A549 (cell line): ENCODE data around the gene ARFRP1. TPM values are rescaled to one million over a fixed set of nuclear protein-coding genes. Genes with fewer than 3 reads are reported as not detected.

Experiments
- ATAC-seq, 2 experiments: fragments of 200-7000 bp in 1 of 2; fragments of >200 bp in 1 of 2; cut with Nextera tagmentation in 1 of 2; cut with Tn5 transposase in 1 of 2; 3 replicates each; pipeline versions ENCODE4 v1.8.0 to v1.9.1; 2018 to 2020; ENCODE audit warnings: mild to moderate bottlenecking in 1 of 2, moderate library complexity in 1 of 2
- CTCF ChIA-PET: fragments of 300-600 bp; sonication (Branson Sonifier 250); formaldehyde crosslinking; extraction: SDS; loops from one replicate; lab custom pipeline; 2021; ENCODE audit warnings: antibody characterized with exemption, inconsistent platforms; lab: Yijun Ruan, JAX
- POLR2A ChIA-PET: fragments of 350-600 bp; formaldehyde crosslinking; extraction: SDS; loops from one replicate; lab custom pipeline; 2021; ENCODE audit warnings: antibody characterized with exemption, inconsistent platforms; lab: Yijun Ruan, JAX
- DNase-seq, 2 experiments: peaks; one replicate each; pipeline versions ENCODE4 v3.0.0 to v3.0.0-alpha.2; 2011 to 2016; ENCODE audit warnings: low read depth in 1 of 2, low spot score in 1 of 2
- FAIRE-seq: peaks from 2 replicates; lab custom pipeline; 2011; peaks lifted over from hg19 to GRCh38; lab: Jason Lieb, UNC
- H3K27ac ChIP-seq, 2 experiments: fragments of >200 bp; sonication (Bioruptor Twin); formaldehyde crosslinking; 3 replicates each; pipeline ENCODE4 v1.5.1; 2016 to 2017
- H3K4me1 ChIP-seq: fragments of >200 bp; sonication (Bioruptor Twin); formaldehyde crosslinking; 3 replicates; pipeline ENCODE4 v1.6.1; 2016
- H3K4me2 ChIP-seq: fragments of >200 bp; sonication (Bioruptor Twin); formaldehyde crosslinking; 3 replicates; pipeline ENCODE4 v1.6.1; 2016
- H3K4me3 ChIP-seq: fragments of >200 bp; sonication (Bioruptor Twin); formaldehyde crosslinking; 3 replicates; pipeline ENCODE4 v1.5.1; 2016
- H3K9me3 ChIP-seq: fragments of >200 bp; sonication (Bioruptor Twin); formaldehyde crosslinking; 3 replicates; pipeline ENCODE4 v1.6.1; 2016
- ATOH8 ChIP-seq: fragments of 250-450 bp; sonication (Bioruptor Pico); IDR thresholded peaks from 2 replicates; pipeline ENCODE4 v1.5.0; 2020; ENCODE audit warnings: low read depth, mild to moderate bottlenecking, moderate library complexity
- BHLHE40 ChIP-seq: IDR thresholded peaks from 2 replicates; pipeline ENCODE4 v1.6.1; 2012; ENCODE audit warnings: low read depth, low read length, inconsistent platforms
- CBX2 ChIP-seq: fragments of 200-600 bp; sonication (generic); IDR thresholded peaks from 2 replicates; pipeline ENCODE4 v1.6.1; 2016; ENCODE audit warnings: low read depth, mild to moderate bottlenecking, borderline replicate concordance
- CTCF ChIP-seq: fragments of >200 bp; sonication (Bioruptor Twin); formaldehyde crosslinking; IDR thresholded peaks from 3 replicates; pipeline ENCODE4 v1.5.1; 2016
- E2F6 ChIP-seq: IDR thresholded peaks from 2 replicates; pipeline ENCODE4 v1.6.1; 2012; ENCODE audit warnings: low read depth, borderline replicate concordance
- GATA3 ChIP-seq: IDR thresholded peaks from 2 replicates; pipeline ENCODE4 v1.6.1; 2012; ENCODE audit warnings: borderline replicate concordance
- HDAC2 ChIP-seq: fragments of 200-600 bp; sonication (generic); IDR thresholded peaks from 2 replicates; pipeline ENCODE4 v1.6.1; 2016
- HEYL ChIP-seq: fragments of 250-450 bp; sonication (Bioruptor Pico); IDR thresholded peaks from 2 replicates; pipeline ENCODE4 v1.8.0; 2021; ENCODE audit warnings: mild to moderate bottlenecking, moderate library complexity
- HOXA7 ChIP-seq: fragments of 250-450 bp; sonication (Bioruptor Pico); IDR thresholded peaks from 2 replicates; pipeline ENCODE4 v1.5.0; 2020; ENCODE audit warnings: mild to moderate bottlenecking, moderate library complexity
- JUNB ChIP-seq: fragments of >200 bp; sonication (Bioruptor Twin); formaldehyde crosslinking; IDR thresholded peaks from 2 replicates; pipeline ENCODE4 v1.6.1; 2016
- KDM1A ChIP-seq: fragments of 200-600 bp; sonication (generic); IDR thresholded peaks from 2 replicates; pipeline ENCODE4 v1.6.1; 2016; ENCODE audit warnings: low read depth, mild to moderate bottlenecking
- KDM5A ChIP-seq: fragments of 200-600 bp; sonication (generic); IDR thresholded peaks from 2 replicates; pipeline ENCODE4 v1.6.1; 2016; ENCODE audit warnings: antibody characterized with exemption, mild to moderate bottlenecking
- MAFK ChIP-seq: fragments of 450-650 bp; IDR thresholded peaks from 2 replicates; pipeline ENCODE4 v1.6.1; 2014; ENCODE audit not compliant: partially characterized antibody
- NFE2L2 ChIP-seq: fragments of 150-350 bp; conservative IDR thresholded peaks from 2 replicates; pipeline ENCODE4 v1.6.1; 2014; ENCODE audit warnings: low read length
- NPAS2 ChIP-seq: fragments of 250-450 bp; sonication (Bioruptor Pico); IDR thresholded peaks from 2 replicates; pipeline ENCODE4 v1.8.0; 2022; ENCODE audit warnings: mild to moderate bottlenecking, moderate library complexity, borderline replicate concordance
- POLR2AphosphoS2 ChIP-seq: conservative IDR thresholded peaks from 2 replicates; pipeline ENCODE4 v1.6.1; 2012; ENCODE audit warnings: low read length, improper control_type of control experiment, inconsistent platforms
- RAD21 ChIP-seq, 2 experiments: fragments of >200 bp in 1 of 2; sonication (Bioruptor Twin) in 1 of 2; formaldehyde crosslinking in 1 of 2; IDR thresholded peaks in 1 of 2; conservative IDR thresholded peaks in 1 of 2; 2 replicates in 1 of 2; 3 replicates in 1 of 2; pipeline ENCODE4 v1.6.1; 2012 to 2018; ENCODE audit warnings: inconsistent platforms in 1 of 2
- REST ChIP-seq: fragments of 200-600 bp; sonication (generic); IDR thresholded peaks from 2 replicates; pipeline ENCODE4 v1.6.1; 2016; ENCODE audit warnings: antibody characterized with exemption, mild to moderate bottlenecking, moderate library complexity
- RNF2 ChIP-seq: fragments of 200-600 bp; sonication (generic); IDR thresholded peaks from 2 replicates; pipeline ENCODE4 v1.6.1; 2016; ENCODE audit warnings: low read depth, mild to moderate bottlenecking, antibody characterized with exemption, moderate library complexity, borderline replicate concordance
- SMC3 ChIP-seq: fragments of >200 bp; sonication (Bioruptor Twin); formaldehyde crosslinking; IDR thresholded peaks from 3 replicates; pipeline ENCODE4 v1.6.1; 2018; ENCODE audit warnings: inconsistent platforms
- USF2 ChIP-seq: fragments of 450-650 bp; IDR thresholded peaks from 2 replicates; pipeline ENCODE4 v1.6.1; 2014; ENCODE audit warnings: antibody characterized with exemption
- ZSCAN20 ChIP-seq: fragments of 250-450 bp; sonication (Bioruptor Pico); IDR thresholded peaks from 2 replicates; pipeline ENCODE4 v1.8.0; 2022; ENCODE audit warnings: mild to moderate bottlenecking, moderate library complexity
- WGBS: methylation state at CpG from one replicate; pipeline ENCODE4 v1.1.6; 2017; ENCODE audit errors: missing lambda C conversion rate; 5-methylcytosine and 5-hydroxymethylcytosine counted together
- polyA plus RNA-seq, 4 experiments: library from polyadenylated mRNA; depleted of rRNA in 3 of 4; stranded (reverse); fragments of >200 nt; fragmentation: RNase III in 1 of 4; extraction: RNeasy Plus Mini Kit Qiagen cat#74134 plus additional on column Dnase treatment in 1 of 4; gene quantifications; 2 replicates in 3 of 4; 3 replicates in 1 of 4; pipeline ENCODE4 v1.2.3, GENCODE V29; 2011 to 2017

Gene ARFRP1
- polyA plus RNA-seq, 2 of the 4 experiments (the other 2 are of a cell fraction), result 25.1 to 29.7 TPM

- WGBS, result 81% methylated on average over 10 of the region's 13 CpGs
- no peak overlapping the region for H3K4me3 ChIP-seq
- H3K9me3 ChIP-seq, result no peaks in the 10 kb centered on the region
- no peak overlapping the region for H3K4me2 ChIP-seq
- no peak for ATAC-seq
- no peak for FAIRE-seq
- TF ChIP-seq RNF2 (no peak), POLR2AphosphoS2 (no peak; the same call in 1 of the 2 replicates), REST (no peak), RAD21 (conservative IDR thresholded peaks at IDR 0.05 in 1 of 2, IDR thresholded peaks at IDR 0.05 in 1 of 2) (no peak), CTCF (no peak), KDM1A (no peak), JUNB (no peak), KDM5A (no peak), GATA3 (no peak), CBX2 (no peak)
- TF ChIP-seq, all 56 proteins: peak for 0
- H3K4me1 ChIP-seq, result peaks cover 38% of the 10 kb centered on the region
- no peak overlapping the region for H3K27ac ChIP-seq
- POLR2A ChIA-PET, result interaction anchor here (1.2 kb wide), 1 partner anchor 34 kb away, joined by 3 read pairs; the partner anchor contains the start of gene LIME1
- CTCF ChIA-PET, result interaction anchor here (1.2 to 2.1 kb wide), 4 partner anchors 11 to 271 kb away, joined by 3 to 7 read pairs (median 6); partner anchors contain the start of gene PTK6
- DNase-seq, result no peak
Observed at GRCh38 chr20:63702751-63703470, 4.9 kb downstream of the ARFRP1 start.

- CTCF ChIA-PET, result interaction anchor here (0.7 to 2.1 kb wide), 4 partner anchors 80 to 272 kb away, joined by 3 to 7 read pairs (median 4); partner anchors contain the start of gene PTK6
- no peak for DNase-seq
- TF ChIP-seq ATOH8, result no peak
- TF ChIP-seq HDAC2, result no peak
- no peak for TF ChIP-seq E2F6
- no peak for TF ChIP-seq ZSCAN20 (CRISPR knock-in tag)
- no peak for TF ChIP-seq MAFK
- TF ChIP-seq SMC3, result no peak
- TF ChIP-seq HOXA7 (CRISPR knock-in tag), result no peak
- TF ChIP-seq NPAS2 (CRISPR knock-in tag), result no peak
- TF ChIP-seq HEYL (CRISPR knock-in tag), result no peak
- TF ChIP-seq NFE2L2, result no peak
- no peak for TF ChIP-seq USF2
- TF ChIP-seq BHLHE40, result no peak
- Histone ChIP-seq H3K27ac (peak overlapping the region in 1 of 2 experiments; percentile 94; a peak in 2 of 6 replicates), H3K9me3 (no peaks in the 10 kb centered on the region), H3K4me1 (peaks cover 44% of the 10 kb centered on the region), H3K4me2 (no peak overlapping the region), H3K4me3 (no peak overlapping the region)
- no peak for ATAC-seq
- 94% methylated on average over 15 of the region's 16 CpGs for WGBS
- FAIRE-seq, result no peak
- POLR2A ChIA-PET, result interaction anchor here (1.2 kb wide), 1 partner anchor 34 kb away, joined by 3 read pairs; the partner anchor contains the start of gene LIME1
Observed at GRCh38 chr20:63702036-63702665, 5.6 kb downstream of the ARFRP1 start.
